SK-N-SH (cell line): ENCODE measurements around the gene EDDM13. TPM values are rescaled to one million over a fixed set of nuclear protein-coding genes. Genes with fewer than 3 reads are reported as not detected.

Experiments
- CTCF ChIA-PET: fragments of 300-600, 350-600 bp; formaldehyde crosslinking; extraction: SDS; loops from one replicate; lab custom pipeline; 2021; lab: Yijun Ruan, JAX
- POLR2A ChIA-PET: fragments of 350-600 bp; sonication (Branson Sonifier 250); formaldehyde crosslinking; extraction: SDS; loops from one replicate; lab custom pipeline; 2020; ENCODE audit warnings: antibody characterized with exemption, inconsistent platforms; lab: Yijun Ruan, JAX
- DNase-seq: peaks from one replicate; pipeline ENCODE4 v3.0.0; 2012
- H2AFZ ChIP-seq: fragments of 200-600 bp; sonication (generic); 2 replicates; pipeline ENCODE4 v1.8.1; 2016; ENCODE audit warnings: antibody characterized with exemption, mild to moderate bottlenecking, low read depth
- H3F3A ChIP-seq: fragments of 200-600 bp; sonication (generic); replicated peaks from 2 replicates; pipeline ENCODE3; 2016; ENCODE audit warnings: antibody characterized with exemption, mild to moderate bottlenecking; ENCODE audit not compliant: insufficient read depth
- H3K27ac ChIP-seq, 2 experiments: fragments of 200-500 bp in 1 of 2; fragments of 200-600 bp in 1 of 2; sonication (Bioruptor generic) in 1 of 2; sonication (generic), shearing (Covaris generic) in 1 of 2; 2 replicates each; pipeline versions ENCODE4 v1.5.1 to v1.6.1; 2014 to 2016; ENCODE audit warnings: low read depth in 2 of 2, inconsistent platforms in 1 of 2, low read length in 1 of 2, mild to moderate bottlenecking in 1 of 2, mixed read lengths in 1 of 2
- H3K27me3 ChIP-seq: fragments of 200-600 bp; sonication (generic), shearing (Covaris generic); 2 replicates; pipeline ENCODE4 v1.6.1; 2016; ENCODE audit warnings: mixed run types; ENCODE audit not compliant: insufficient read depth
- H3K36me3 ChIP-seq, 2 experiments: fragments of 200-500 bp in 1 of 2; fragments of 200-600 bp in 1 of 2; sonication (Bioruptor generic) in 1 of 2; sonication (generic) in 1 of 2; replicated peaks in 1 of 2; 2 replicates each; pipeline versions ENCODE3 to v1.5.1; 2014 to 2016; ENCODE audit warnings: low read length in 1 of 2, mild to moderate bottlenecking in 1 of 2; ENCODE audit not compliant: insufficient read depth in 2 of 2, control insufficient read depth in 1 of 2
- H3K4me1 ChIP-seq, 2 experiments: fragments of 200-500 bp in 1 of 2; fragments of 200-600 bp in 1 of 2; sonication (Bioruptor generic) in 1 of 2; sonication (generic), shearing (Covaris generic) in 1 of 2; 2 replicates each; pipeline versions ENCODE4 v1.5.1 to v1.6.1; 2014 to 2016; ENCODE audit warnings: low read depth in 1 of 2, low read length in 1 of 2, mixed run types in 1 of 2; ENCODE audit not compliant: insufficient read depth in 2 of 2, control insufficient read depth in 1 of 2
- H3K4me2 ChIP-seq: fragments of 200-600 bp; sonication (generic), shearing (Covaris generic); 2 replicates; pipeline ENCODE4 v1.6.1; 2017; ENCODE audit warnings: mixed run types
- H3K4me3 ChIP-seq, 2 experiments: fragments of 200-500 bp in 1 of 2; fragments of 200-600 bp in 1 of 2; sonication (Bioruptor generic) in 1 of 2; sonication (generic), shearing (Covaris generic) in 1 of 2; 2 replicates each; pipeline versions ENCODE4 v1.5.1 to v1.8.1; 2014 to 2016; ENCODE audit warnings: low read depth in 2 of 2, inconsistent platforms in 1 of 2, low read length in 1 of 2, mild to moderate bottlenecking in 1 of 2, mixed read lengths in 1 of 2, moderate library complexity in 1 of 2
- H3K79me2 ChIP-seq: fragments of 200-600 bp; sonication (generic); 2 replicates; pipeline ENCODE4 v1.8.1; 2017; ENCODE audit warnings: mild to moderate bottlenecking; ENCODE audit not compliant: insufficient read depth
- H3K9ac ChIP-seq: fragments of 200-600 bp; sonication (generic); 2 replicates; pipeline ENCODE4 v1.6.1; 2017; ENCODE audit warnings: mixed run types
- H3K9me2 ChIP-seq: fragments of 200-600 bp; sonication (generic); 2 replicates; pipeline ENCODE4 v1.6.1; 2017; ENCODE audit warnings: mixed run types
- H3K9me3 ChIP-seq: fragments of 200-600 bp; sonication (generic); 2 replicates; pipeline ENCODE4 v1.6.1; 2017; ENCODE audit warnings: mixed run types, mild to moderate bottlenecking, moderate library complexity
- H4K20me1 ChIP-seq: fragments of 200-600 bp; sonication (generic); 2 replicates; pipeline ENCODE4 v1.6.1; 2017; ENCODE audit warnings: mild to moderate bottlenecking, mixed run types; ENCODE audit not compliant: insufficient read depth
- CHD2 ChIP-seq: fragments of 150-350 bp; IDR thresholded peaks from 2 replicates; pipeline ENCODE4 v1.6.1; 2018; ENCODE audit warnings: low read length; ENCODE audit not compliant: partially characterized antibody
- EP300 ChIP-seq, 2 experiments: IDR thresholded peaks; 2 replicates each; pipeline versions ENCODE4 v1.4.0 to v1.6.1; 2012; ENCODE audit warnings: borderline replicate concordance in 1 of 2, low read depth in 1 of 2, low read length in 1 of 2
- FOXJ3 ChIP-seq: sonication (generic); formaldehyde crosslinking; IDR thresholded peaks from 2 replicates; pipeline ENCODE4 v1.5.1; 2020; ENCODE audit warnings: mild to moderate bottlenecking, missing genetic modification reagents
- GATA2 ChIP-seq: sonication (generic); formaldehyde crosslinking; IDR thresholded peaks from 2 replicates; pipeline ENCODE4 v1.5.0; 2020; ENCODE audit warnings: mild to moderate bottlenecking, missing genetic modification reagents
- MEF2A ChIP-seq: IDR thresholded peaks from 2 replicates; pipeline ENCODE4 v1.4.0; 2012; ENCODE audit warnings: low read depth, borderline replicate concordance
- MXI1 ChIP-seq: IDR thresholded peaks from 2 replicates; pipeline ENCODE4 v1.6.1; 2012; ENCODE audit warnings: mild to moderate bottlenecking, low read depth, low read length, improper control_type of control experiment
- RAD21 ChIP-seq: IDR thresholded peaks from 2 replicates; pipeline ENCODE4 v1.6.1; 2012; ENCODE audit warnings: mild to moderate bottlenecking, low read length
- RXRA ChIP-seq: IDR thresholded peaks from 2 replicates; pipeline ENCODE4 v1.4.0; 2012; ENCODE audit warnings: low read depth, mild to moderate bottlenecking, borderline replicate concordance
- WGBS: methylation state at CpG from one replicate; pipeline ENCODE4 v1.1.6; 2017; ENCODE audit warnings: low lambda C conversion rate; 5-methylcytosine and 5-hydroxymethylcytosine counted together
- polyA plus RNA-seq, 3 experiments: library from polyadenylated mRNA; depleted of rRNA; stranded (reverse); fragments of >200 nt; gene quantifications; 2 replicates each; pipeline ENCODE4 v1.2.3, GENCODE V29; 2012
- TF ChIP-seq, protein P1 (sequence below): fragments of 150-350 bp; IDR thresholded peaks from 2 replicates; pipeline ENCODE4 v1.6.1; 2017; ENCODE audit warnings: antibody characterized with exemption, low read length, low read depth, borderline replicate concordance
- TF ChIP-seq, protein P2 (sequence below): IDR thresholded peaks from 2 replicates; pipeline ENCODE4 v1.4.0; 2012; ENCODE audit warnings: low read depth, borderline replicate concordance
- TF ChIP-seq, protein P3 (sequence below): IDR thresholded peaks from 2 replicates; pipeline ENCODE4 v1.4.0; 2012; ENCODE audit warnings: low read depth

EDDM13 gene
- polyA plus RNA-seq, 1 of the 3 experiments (the other 2 are of a cell fraction) = not detected

DNA sequence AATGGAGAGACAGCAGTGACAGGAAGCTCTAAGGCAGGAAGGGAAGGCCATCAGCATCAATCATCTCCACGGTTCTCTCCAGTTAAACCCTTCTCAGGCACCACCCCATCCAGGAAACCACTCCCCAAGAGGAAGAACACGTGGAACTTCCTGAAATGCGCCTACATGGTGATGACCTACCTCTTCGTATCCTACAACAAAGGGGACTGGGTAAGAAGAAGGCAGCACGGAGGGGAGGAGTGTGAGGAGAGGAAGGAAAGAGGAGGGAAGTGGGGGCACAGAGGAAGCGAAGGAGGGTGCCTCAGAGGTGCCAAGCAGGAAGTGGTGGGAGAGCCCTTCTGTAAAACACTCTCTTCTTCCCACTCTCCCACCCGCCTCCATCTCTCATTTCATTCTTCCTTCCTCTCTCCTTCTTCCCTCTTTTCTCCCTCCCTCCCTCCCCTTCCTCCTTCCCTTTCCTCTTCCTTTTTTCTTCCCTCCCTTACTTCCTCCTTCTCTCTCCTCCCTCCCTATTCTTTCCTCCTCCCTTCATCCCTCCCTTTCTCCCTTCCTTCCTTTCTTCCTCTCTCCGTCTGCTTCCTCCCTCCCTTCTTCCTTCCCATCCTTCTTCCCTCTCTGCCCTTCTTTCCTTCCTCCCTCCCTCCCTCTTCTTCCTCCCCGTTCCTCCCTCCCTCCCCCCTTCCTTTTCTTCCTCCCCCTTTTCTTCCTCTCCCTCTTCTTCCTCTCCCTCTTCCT, 29.5 kb downstream of the EDDM13 start:
- H3K36me3 ChIP-seq = peaks cover 6 to 16% of the 10 kb centered on the region in 2 experiments
- no peak for DNase-seq
- no peak overlapping the region for H3K4me3 ChIP-seq
- H3K9me3 ChIP-seq = no peaks in the 10 kb centered on the region
- H3K9ac ChIP-seq = no peak overlapping the region
- no peaks in the 10 kb centered on the region for H3F3A ChIP-seq
- TF ChIP-seq FOXJ3 (CRISPR knock-in tag) = no peak
- TF ChIP-seq, protein P1, sequence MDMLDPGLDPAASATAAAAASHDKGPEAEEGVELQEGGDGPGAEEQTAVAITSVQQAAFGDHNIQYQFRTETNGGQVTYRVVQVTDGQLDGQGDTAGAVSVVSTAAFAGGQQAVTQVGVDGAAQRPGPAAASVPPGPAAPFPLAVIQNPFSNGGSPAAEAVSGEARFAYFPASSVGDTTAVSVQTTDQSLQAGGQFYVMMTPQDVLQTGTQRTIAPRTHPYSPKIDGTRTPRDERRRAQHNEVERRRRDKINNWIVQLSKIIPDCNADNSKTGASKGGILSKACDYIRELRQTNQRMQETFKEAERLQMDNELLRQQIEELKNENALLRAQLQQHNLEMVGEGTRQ = no peak
- no peak for TF ChIP-seq CHD2
- TF ChIP-seq RXRA = no peak
- TF ChIP-seq, protein P2, sequence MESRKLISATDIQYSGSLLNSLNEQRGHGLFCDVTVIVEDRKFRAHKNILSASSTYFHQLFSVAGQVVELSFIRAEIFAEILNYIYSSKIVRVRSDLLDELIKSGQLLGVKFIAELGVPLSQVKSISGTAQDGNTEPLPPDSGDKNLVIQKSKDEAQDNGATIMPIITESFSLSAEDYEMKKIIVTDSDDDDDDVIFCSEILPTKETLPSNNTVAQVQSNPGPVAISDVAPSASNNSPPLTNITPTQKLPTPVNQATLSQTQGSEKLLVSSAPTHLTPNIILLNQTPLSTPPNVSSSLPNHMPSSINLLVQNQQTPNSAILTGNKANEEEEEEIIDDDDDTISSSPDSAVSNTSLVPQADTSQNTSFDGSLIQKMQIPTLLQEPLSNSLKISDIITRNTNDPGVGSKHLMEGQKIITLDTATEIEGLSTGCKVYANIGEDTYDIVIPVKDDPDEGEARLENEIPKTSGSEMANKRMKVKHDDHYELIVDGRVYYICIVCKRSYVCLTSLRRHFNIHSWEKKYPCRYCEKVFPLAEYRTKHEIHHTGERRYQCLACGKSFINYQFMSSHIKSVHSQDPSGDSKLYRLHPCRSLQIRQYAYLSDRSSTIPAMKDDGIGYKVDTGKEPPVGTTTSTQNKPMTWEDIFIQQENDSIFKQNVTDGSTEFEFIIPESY = no peak
- TF ChIP-seq EP300 (IDR thresholded peaks at IDR 0.05; ENCODE audit: borderline replicate concordance in 1 of 2, low read depth in 1 of 2, low read length in 1 of 2) = no peak
- TF ChIP-seq MXI1 = no peak
- TF ChIP-seq RAD21 = no peak
- TF ChIP-seq, protein P3, sequence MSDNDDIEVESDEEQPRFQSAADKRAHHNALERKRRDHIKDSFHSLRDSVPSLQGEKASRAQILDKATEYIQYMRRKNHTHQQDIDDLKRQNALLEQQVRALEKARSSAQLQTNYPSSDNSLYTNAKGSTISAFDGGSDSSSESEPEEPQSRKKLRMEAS = no peak
- H3K9me2 ChIP-seq = no peaks in the 10 kb centered on the region
- H3K4me2 ChIP-seq = no peak overlapping the region
- H3K27me3 ChIP-seq = no peaks in the 10 kb centered on the region
- CTCF ChIA-PET = interaction anchor here (1.8 kb wide), 1 partner anchor 8 kb away, joined by 4 read pairs; no protein-coding TSS in a partner anchor
- H2AFZ ChIP-seq = no peak overlapping the region
- 84% methylated on average over 9 of the region's 9 CpGs for WGBS
- no peaks in the 10 kb centered on the region for H3K4me1 ChIP-seq
- H4K20me1 ChIP-seq = no peaks in the 10 kb centered on the region
- POLR2A ChIA-PET = interaction anchor here (1.0 kb wide), 1 partner anchor 13 kb away, joined by 3 read pairs; the partner anchor contains the start of gene ZSCAN5A
- H3K27ac ChIP-seq = no peak overlapping the region
- H3K79me2 ChIP-seq = no peaks in the 10 kb centered on the region

DNA sequence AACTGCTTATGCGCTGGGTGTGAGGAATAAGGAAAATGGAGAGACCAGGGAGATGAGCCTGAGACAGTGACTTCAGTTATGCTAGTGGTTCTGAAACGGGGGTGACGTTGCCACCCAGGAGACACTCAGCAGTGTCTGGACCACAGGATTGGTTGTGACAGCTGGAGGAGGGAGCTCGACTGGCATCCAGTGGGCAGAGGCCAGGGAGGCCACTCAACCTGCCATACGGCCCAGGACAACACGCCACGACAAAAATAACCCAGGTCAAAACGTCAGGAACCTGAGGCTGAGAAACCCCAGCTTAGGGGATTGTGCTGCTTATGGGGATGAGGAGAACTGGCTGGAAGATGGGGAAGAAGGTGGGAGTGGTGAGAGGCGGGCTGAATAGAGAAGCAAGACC, 31.7 kb downstream of the EDDM13 start:
- Histone ChIP-seq H3K4me2 (no peak overlapping the region), H3K4me1 (no peaks in the 10 kb centered on the region), H3K36me3 (peaks cover 9 to 28% of the 10 kb centered on the region in 2 experiments), H3K9me3 (no peaks in the 10 kb centered on the region), H3K9ac (no peak overlapping the region), H3K27me3 (no peaks in the 10 kb centered on the region), H3K27ac (no peak overlapping the region), H3K4me3 (no peak overlapping the region), H3F3A (no peaks in the 10 kb centered on the region), H4K20me1 (no peaks in the 10 kb centered on the region)
- CTCF ChIA-PET = interaction anchor here (1.2 kb wide), 1 partner anchor 29 kb away, joined by 4 read pairs; no protein-coding TSS in a partner anchor
- DNase-seq = no peak
- no peak for TF ChIP-seq MEF2A
- TF ChIP-seq MXI1 = no peak
- no peak for TF ChIP-seq GATA2
- TF ChIP-seq, all 33 proteins: peak for 0
- POLR2A ChIA-PET = no interaction called here
- Histone ChIP-seq H2AFZ (no peak overlapping the region), H3K79me2 (no peaks in the 10 kb centered on the region), H3K9me2 (no peaks in the 10 kb centered on the region)
- 85% methylated on average over 9 of the region's 9 CpGs for WGBS
